ENCODE data around the gene PRSS35. TPM values are rescaled to one million over a fixed set of nuclear protein-coding genes. Genes with fewer than 3 reads are reported as not detected.

The PRSS35 gene
- total and polyA plus RNA-seq, 2 of the 8 experiments (the other 6 are each of a cell fraction or from before 2014, with no cell fraction given), result 1.3 to 2.9 TPM

GRCh38 chr6:83464381-83465140 is 47.8 kb upstream of the PRSS35 start (continued):
- TF ChIP-seq CHD7 (IDR thresholded peaks at IDR 0.05; ENCODE audit: insufficient replicate concordance, low read length) (no peak), KDM5A (IDR thresholded peaks at IDR 0.05; ENCODE audit: low read length) (no peak), RAD21 (IDR thresholded peaks at IDR 0.05 in 1 of 2, conservative IDR thresholded peaks at IDR 0.05 in 1 of 2; ENCODE audit: low read depth in 2 of 2, low read length in 2 of 2) (no peak), RXRA (IDR thresholded peaks at IDR 0.05; ENCODE audit: insufficient read depth, low read depth, low read length) (no peak), SAP30 (IDR thresholded peaks at IDR 0.05; ENCODE audit: insufficient read depth, insufficient replicate concordance, low read length) (no peak), HDAC2 (IDR thresholded peaks at IDR 0.05; ENCODE audit: borderline replicate concordance in 1 of 2, low read depth in 2 of 2, low read length in 2 of 2) (no peak), PHF8 (conservative IDR thresholded peaks at IDR 0.05; ENCODE audit: low read depth, low read length) (no peak), RNF2 (IDR thresholded peaks at IDR 0.05; ENCODE audit: borderline replicate concordance, low read depth, low read length, missing control alignments, poor library complexity, severe bottlenecking) (no peak)
